Hindlimb muscle (tissue), 1 donor: ENCODE results near the gene STAU1. TPM values are rescaled to one million over a fixed set of nuclear protein-coding genes. Genes with fewer than 3 reads are reported as not detected.
"Not testable (repeated sequence)": the region's sequence is repeated elsewhere in the genome, so short reads cannot be mapped to it uniquely, and the experiment has no call there.

Experiments
- DNase-seq: peaks from one replicate; pipeline ENCODE4 v3.0.0-alpha.2; 2013
- polyA plus RNA-seq: library from polyadenylated mRNA; unstranded; fragments of 120-200 nt; gene quantifications from one replicate; pipeline ENCODE4 v1.2.1, GENCODE V29; 2013; ENCODE audit not compliant: insufficient read length

STAU1 gene, protein sequence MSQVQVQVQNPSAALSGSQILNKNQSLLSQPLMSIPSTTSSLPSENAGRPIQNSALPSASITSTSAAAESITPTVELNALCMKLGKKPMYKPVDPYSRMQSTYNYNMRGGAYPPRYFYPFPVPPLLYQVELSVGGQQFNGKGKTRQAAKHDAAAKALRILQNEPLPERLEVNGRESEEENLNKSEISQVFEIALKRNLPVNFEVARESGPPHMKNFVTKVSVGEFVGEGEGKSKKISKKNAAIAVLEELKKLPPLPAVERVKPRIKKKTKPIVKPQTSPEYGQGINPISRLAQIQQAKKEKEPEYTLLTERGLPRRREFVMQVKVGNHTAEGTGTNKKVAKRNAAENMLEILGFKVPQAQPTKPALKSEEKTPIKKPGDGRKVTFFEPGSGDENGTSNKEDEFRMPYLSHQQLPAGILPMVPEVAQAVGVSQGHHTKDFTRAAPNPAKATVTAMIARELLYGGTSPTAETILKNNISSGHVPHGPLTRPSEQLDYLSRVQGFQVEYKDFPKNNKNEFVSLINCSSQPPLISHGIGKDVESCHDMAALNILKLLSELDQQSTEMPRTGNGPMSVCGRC
- 52.3 TPM for polyA plus RNA-seq

DNA sequence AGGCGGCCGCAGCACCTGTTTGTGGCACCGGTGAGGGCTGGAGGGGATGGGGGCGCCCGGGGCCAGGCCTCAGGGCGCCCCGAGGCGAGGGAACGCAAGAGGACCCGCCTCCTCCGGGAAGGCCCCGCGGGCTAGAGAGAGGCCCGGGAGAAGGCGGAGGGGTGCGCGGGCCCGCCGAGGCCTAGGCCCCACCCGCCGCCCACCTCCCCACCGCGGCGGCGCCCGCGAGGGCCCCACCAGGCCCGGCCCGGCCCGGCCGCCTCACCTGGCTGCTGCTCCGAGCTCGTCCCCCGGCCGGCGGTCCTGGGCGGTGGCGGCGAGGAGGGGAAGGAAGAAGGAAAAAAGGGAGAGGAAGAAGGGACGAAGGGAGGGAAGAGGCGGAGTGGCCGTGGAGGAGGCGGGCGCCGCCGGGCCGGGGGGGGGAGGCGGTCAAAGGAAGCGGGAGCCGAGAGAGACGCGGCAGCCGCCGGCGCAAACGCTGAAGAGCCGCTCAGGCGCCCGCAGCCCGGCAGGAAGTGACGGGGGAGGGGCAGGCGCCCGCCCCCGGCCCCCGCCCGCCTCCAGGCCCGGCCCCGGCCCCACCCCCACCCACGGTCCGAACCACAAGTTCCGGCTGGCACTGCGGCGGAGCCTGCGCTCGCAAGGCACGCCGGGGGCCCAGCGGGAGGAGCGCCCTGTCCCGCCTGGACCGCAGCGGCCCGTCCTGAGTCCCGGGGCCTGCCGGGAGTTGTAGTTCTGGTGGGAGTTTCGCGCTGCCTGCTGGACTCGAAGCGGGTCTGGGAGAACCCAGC, at the start of gene STAU1:
Gene STAU1, minus strand, starts transcription at position 484 of the 791 bp plus-strand sequence. CDS start 22,133 bp downstream, outside the sequence.
- peak; percentile 97 for DNase-seq

DNA sequence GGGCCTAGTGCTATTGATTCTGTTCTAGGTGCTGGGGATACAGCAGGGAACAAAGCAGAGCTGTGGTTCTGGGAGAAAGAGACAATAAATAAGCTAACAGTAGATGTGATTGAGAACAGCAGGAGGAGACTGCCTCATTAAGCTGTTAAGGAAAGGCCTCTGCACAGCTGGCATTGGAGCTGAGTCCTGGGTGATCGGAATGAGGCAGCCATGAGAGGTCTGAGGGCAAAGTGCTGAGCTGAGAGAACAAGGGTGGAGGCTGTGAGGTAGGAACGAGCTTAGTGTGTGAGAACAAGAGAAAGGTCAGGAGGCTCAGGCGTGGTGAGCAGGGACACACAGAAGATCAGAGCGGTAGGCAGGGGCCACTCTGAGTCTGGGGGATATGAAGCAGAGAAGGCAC, 49.4 kb upstream of the STAU1 start:
- DNase-seq = no peak

DNA sequence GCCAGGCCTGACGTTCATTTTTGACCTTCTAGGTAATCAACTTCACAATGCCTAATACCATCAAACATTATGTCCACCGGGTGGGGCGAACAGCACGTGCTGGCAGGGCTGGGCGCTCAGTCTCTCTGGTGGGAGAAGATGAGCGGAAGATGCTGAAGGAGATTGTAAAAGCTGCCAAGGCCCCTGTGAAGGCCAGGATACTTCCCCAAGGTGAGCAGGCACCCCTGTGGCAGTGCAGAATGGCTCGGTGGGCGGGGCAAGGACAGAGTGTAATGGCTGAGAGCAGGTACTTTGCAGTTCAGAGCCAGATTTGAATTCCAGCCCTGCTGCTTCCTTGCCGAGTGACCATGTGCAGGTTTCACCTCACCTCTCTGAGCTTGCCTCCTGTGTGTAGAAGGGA, 48.2 kb upstream of the STAU1 start:
- no peak for DNase-seq

DNA sequence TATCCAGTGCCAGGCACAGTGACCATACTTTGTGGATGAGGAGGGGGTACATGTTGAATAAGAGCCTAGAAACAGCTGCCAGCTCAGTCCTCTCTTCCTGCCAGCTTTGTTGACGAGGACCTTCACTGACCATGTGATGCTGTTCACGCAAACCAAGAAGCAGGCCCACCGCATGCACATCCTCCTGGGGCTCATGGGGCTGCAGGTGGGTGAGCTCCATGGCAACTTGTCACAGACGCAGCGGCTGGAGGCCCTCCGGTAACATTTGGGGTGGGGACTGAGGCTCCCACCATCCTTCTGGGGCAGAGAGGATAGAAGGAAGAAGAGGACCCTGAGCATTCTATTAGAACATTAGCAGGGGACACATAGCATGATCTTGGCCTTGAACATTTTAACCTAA, 46.7 kb upstream of the STAU1 start:
- no peak for DNase-seq

DNA sequence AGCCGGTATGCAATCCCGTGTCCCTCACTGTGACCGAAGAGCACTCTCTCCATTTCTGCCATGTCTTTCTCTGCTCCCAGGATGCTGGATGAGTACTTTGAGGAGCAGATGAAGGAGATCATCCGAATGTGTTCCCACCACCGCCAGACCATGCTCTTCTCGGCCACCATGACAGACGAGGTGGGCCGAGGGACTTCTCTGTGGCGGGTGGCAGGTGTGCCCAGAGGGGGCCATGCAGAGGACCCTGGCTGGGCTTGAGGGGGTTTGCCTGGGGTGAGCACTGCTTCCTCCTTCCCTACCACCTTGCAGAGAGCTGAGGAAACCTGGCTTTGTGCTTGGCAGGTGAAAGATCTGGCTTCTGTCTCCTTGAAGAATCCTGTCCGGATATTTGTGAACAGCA, 45.1 kb upstream of the STAU1 start:
- no peak for DNase-seq

DNA sequence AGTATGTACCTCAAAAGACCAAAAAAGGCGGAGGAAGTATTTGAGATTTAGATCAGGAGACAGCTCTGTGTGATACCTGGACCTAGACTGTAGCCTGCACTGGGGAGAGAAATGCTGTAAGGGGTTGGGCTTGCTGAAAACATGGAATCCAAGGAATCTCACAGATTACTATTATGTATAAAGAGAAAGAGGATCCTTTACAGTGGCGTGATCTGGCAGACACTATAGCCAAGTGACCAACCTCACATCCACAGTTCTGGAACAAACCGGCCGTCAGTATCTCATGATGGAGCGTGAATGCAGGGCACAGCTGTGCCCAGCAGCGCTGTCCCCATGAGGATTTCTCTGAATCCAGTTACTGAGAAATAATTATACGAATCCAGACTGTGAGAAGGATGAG, 43.3 kb upstream of the STAU1 start:
- DNase-seq = no peak

DNA sequence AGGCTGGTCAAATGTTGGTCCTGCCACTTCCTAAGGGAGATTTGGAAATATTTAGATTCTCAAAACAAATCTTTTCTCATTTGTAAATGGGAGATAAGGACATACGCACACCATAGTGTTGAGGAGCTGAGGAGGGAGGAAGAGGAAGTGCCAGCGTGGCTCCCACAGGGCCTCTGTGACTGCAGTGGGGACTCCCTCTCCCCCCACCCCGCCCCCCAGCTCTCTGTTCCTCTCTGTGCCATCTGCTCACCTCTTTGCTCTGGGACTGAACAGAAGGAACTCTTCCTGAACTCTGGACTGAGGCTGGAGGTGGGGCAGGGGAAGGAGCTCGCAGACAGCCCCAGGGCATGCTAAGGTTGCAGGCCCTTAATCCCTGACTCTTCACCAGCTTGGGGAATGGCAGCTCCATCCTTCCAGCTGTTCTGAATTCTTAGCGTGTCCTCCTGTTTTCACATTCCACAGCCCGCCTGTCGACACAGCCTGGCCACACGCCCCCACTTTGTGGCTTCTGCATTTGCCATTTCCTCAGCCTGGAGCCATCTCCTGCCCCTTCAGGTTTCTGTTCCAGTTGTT, 42.5 kb upstream of the STAU1 start:
- no peak for DNase-seq

DNA sequence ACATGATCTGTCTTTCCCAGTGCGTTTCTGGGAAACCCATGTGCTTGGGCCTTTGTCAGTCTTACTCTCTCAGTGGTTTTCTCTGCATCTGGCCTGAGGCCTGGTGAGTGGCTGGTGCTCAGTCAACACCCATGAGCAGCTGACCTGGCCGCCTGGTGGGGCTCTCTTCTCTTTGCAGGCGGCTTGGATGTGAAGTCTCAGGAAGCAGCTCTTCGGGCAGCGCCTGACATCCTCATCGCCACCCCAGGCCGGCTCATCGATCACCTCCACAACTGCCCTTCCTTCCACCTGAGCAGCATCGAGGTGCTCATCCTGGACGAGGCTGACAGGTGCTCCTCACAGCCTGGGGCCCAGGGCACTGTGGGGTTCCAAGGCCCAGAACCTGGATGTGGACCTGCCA, 41.9 kb upstream of the STAU1 start:
- DNase-seq = no peak

DNA sequence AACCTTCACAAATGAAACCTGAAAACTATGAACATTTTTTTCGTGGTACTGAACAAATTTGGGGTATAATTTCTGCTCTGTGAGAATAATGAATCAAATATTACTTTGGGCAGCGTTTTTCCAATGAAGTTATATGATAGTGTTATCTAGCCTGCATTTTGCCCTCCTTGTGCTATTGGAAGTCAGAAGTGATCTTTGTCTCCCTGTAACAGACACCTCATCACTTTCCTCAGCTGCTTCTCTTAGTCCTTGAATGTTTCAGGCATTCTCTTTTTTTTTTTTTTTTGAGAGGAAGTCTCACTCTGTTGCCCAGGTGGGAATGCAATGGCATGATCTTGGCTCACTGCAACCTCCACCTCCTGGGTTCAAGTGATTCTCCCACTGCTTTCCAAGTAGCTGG, 41.2 kb upstream of the STAU1 start:
- DNase-seq = no peak

DNA sequence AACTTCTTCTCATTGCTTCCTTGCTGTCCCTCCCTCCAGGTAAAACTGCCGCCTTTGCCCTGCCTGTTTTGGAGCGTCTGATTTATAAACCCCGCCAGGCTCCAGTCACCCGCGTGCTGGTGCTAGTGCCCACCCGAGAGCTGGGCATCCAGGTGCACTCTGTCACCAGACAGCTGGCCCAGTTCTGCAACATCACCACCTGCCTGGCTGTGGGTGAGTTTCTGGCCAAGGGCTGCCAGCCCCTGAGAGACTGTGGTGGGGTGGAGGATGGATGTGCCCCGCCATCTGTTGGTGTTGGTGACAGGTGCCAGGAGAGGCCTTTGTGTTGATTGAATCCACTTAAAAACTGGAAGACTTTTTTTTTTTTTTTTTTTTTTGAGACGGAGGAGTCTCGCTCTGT, 40.5 kb upstream of the STAU1 start:
- no peak for DNase-seq

DNA sequence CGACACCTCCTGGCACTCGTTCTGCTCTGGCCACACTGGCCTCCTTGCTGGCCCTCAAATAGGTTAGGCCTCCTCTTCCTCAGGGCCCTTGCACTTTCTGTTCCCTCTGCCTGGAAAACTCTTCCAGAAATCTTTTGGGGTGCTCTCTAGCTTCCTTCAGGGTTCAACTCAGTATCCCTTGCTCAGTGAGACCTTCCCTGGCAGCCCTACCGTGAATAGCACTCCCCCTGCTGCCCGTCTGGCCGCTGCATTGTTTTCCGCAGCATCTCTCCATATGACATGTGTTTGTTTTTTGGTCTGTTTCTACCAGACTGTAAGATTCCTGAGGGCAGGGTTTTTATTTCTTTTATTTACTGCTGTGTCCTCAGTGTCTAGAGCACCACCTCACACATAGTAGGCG, 37.8 kb upstream of the STAU1 start:
- DNase-seq = no peak

DNA sequence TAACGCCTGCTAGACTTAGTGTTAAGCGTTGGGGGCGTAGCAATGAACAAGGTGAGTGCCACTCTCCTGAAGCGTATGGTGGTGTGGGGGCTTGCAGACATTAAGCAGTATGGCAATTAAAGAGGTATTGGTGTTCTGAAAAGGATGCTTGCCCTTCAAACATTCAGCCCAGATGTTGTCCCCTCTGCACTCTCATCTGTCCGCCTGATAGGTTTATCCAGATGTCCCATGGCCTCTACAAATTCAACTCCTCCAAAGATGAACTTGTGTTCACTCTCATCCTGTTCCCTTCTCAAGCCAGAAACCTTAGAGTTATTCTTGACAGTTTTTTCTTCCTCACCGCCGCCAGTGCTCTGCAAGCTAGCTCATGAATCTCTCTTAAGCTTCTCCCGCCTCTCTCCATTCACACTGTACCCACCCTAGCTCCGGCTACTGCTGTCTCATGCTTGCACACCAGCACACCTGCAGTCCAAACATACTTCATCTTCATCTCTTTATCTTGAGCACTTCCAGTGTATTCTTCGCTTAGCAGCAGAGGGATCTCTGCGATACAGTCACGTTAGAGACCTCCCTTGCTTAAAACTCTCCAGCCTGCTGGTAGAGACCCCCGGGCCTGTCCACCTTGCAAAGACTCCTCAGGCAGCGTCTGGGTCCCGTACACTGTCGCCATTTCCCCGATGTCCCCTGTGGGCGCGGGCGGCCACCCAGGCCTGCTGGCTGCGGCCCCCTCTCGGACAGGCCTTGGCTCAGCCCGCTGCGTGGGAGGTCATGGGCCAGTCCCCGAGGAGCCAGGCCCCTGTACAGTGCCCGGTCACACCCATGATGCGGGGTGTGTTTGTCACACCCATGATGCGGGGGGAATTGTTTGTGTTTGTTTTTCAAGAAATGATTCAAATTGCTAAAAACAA, 32.0 kb upstream of the STAU1 start:
- no peak for DNase-seq

DNA sequence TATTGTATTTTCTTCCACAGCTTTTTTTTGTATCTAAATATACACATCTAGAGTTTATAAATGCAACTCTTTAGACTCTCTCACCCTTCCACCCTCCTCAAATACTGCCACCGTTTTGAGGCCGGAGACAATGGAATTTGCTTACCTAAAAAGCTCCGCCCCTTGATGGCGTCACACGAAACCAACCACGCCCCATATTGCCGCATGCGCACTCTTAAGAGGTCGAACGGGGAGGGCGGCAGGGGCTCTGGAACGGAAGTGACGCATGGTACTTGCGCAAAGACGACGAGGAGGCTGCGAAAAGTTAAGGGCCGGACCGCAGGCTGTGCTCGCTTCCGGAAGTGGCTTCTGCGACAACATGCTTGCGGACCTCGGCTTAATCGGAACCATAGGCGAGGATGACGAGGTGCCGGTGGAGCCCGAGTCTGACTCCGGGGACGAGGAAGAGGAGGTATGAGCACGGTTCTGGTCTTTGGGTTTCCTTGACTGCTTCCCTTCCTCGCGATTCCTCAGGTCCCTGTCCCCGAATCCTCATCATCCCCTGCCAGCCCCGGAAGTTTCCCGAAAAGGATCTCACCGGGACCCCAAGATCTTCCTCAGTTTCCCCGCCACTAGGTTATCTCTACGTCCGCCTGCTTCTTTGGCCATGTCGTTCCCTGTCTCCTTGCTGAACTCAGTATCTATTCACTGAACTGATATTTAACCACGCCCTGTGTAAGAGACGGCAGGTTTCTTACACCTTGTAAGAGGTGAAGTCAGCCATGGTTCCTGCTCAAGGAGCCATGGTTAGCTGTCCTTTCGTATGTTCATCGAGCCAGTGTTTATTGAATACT, 31.2 kb upstream of the STAU1 start, which contains the start of gene DDX27:
Gene DDX27, plus strand, starts transcription at position 326 of the 833 bp plus-strand sequence. Its CDS starts 33 bp downstream, at position 359.
- peak; percentile 98 for DNase-seq

DNA sequence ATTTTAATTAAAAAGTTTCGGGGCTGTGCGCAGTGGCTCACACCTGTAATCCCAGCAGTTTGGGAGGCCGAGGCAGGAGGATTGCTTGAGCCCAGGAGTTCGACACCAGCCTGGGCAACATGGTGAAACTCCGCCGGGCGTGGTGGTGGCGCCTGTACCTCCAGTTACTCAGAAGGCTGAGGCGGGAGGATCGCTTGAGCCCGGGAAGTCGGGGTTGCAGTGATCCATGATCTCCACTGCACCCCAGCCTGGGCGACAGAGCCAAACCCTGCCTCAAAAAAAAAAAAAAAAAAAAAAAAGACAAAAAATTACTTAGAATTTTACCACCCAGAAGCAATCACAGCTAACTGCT, 30.6 kb upstream of the STAU1 start:
- DNase-seq = not testable (repeated sequence)

DNA sequence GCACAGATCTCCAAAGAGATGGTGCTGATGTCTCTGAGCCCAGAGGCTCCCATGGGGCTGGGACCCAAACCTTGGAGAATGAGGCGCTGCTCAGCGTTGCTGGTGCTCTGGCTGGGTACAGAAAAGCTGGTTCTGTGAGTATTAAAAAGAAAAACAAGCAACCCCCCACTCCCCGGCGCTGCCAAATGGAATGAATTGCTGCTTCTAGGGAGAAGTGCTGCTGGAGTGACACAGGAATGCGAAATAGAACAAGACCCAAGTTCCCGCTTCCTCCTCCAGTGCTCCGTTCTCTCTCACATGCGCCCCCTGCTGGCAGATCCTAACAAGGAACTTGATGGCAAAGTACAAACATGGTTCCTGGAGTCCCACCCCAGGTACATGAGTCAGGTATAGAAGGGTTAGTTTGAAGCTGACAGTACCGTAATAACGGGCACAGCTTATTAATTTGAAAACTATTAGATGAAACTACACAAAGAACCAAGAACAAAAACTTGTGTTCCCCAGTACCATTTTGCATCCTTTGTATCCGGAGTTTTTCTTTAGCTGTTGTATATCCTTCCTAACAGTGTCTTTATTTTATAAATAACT, 29.0 kb upstream of the STAU1 start:
- peak; percentile 87 for DNase-seq

DNA sequence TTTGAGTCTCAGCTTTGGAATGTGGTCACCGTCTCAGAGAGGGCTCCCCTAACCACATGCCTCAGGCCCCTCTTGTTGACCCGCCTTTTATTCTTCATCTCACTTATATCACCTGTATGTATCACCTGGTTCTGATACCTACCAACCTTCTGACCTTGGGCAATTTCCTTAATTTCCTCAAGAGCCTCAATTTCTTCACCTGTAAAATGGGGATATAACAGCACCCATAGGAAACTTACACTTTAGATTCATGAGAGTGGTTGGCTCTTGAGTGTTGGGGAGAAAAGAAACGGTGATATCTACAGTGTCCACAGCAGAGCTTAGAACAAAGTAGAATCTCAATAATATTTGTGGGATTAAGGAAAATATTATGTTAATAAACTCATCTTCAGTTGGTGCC, 27.1 kb upstream of the STAU1 start:
- DNase-seq = no peak

DNA sequence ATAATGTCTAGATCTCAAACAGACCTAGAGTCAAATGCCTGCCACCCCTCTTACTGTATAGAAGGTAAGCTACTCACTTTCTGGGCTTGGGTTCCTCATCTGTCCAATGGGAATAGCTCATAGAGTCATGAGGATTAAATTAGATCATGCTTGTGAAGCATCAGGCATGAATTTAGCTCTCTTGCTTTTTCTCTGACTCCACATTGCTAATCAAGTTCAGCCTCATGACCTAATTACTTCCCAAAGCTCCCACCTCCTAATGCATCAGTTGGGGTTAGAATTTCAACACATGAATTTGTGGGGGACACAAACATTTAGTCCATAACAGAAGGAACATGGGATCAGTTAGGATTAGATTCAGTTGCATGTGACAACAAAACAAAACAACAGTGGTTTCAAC, 26.4 kb upstream of the STAU1 start:
- no peak for DNase-seq

DNA sequence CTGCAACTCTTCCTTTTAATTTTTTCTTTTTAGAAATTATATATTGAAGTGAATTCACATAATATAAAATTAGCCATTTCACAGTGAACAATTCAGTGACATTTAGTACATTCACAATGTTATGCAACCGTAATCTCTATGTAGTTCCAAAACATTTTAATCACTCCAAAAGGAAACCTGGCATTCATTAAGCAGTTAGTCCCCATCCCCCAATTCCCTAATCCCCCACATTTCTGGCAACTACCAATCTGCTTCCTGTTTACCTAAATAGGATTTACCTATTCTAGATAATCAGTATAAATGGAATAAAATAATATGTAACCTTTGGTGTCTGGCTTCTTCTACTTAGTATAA, 22.6 kb upstream of the STAU1 start:
- DNase-seq = no peak

DNA sequence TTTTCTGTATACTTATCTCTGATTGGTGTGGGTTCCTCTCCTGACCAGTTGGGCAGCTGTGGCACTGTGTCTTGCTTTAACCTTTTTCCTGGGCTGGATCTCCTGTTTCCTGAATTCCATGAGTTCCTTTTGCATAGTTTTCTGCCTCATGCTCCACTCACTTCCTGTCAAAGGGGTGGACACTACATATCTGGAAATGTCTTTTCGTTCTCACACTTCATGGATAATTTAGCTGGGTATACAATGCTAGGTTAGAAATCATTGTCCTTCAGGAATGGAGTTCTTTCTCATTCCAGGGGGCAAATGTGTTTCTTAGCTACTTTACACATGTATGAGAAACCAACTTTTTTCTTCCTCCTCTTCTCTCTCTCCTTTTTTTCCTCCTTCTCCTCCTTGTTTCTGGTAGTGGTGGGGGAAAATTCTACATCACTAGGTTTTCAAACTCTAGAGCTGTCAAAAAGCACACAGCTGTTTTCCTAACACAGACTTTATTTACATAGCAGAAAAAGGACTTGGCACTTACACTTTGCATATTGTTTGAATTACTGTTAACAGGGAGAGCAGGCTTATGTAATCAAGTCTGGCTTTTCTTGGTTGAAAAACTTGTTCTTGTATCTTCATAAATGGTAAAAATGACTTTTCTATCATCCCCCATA, 22.1 kb upstream of the STAU1 start:
- DNase-seq = no peak

DNA sequence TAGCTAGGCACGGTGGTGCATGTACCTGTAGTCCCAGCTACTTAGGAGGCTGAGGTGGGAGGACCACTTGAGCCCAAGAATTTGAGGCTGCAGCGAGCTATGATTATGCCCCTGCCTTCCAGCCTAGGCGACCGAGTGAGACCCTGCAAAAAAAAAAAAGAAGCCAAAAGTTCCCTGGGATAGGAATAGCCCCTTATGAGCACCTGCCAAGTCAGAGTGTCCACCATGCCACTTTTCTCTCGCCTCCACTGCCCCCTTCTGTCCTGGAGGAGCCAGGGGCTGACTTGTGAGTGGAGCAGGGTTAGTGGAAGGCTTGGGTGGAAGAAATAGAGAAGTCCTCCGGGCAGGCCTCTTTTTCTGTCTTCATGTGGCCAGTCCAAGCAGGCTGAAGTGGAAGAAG, 18.9 kb upstream of the STAU1 start:
- no peak for DNase-seq
